H1 (cell line): ENCODE measurements around the gene PCID2. TPM values are rescaled to one million over a fixed set of nuclear protein-coding genes. Genes with fewer than 3 reads are reported as not detected.

Experiments used
- CTCF ChIA-PET: fragments of 300-600 bp; sonication (Branson Sonifier 250); formaldehyde crosslinking; loops from one replicate; lab custom pipeline; 2021; ENCODE audit not compliant: partially characterized antibody; lab: Charles Lee
- POLR2A ChIA-PET: fragments of 300-600 bp; sonication (Branson Sonifier 250); formaldehyde crosslinking; loops from one replicate; lab custom pipeline; 2021; ENCODE audit warnings: inconsistent platforms; ENCODE audit not compliant: partially characterized antibody; lab: Charles Lee
- DNase-seq, 2 experiments: peaks; one replicate each; pipeline versions ENCODE4 v3.0.0 to v3.0.0-alpha.2; 2010 to 2022; ENCODE audit warnings: low spot score in 2 of 2, low read depth in 1 of 2, mixed read lengths in 1 of 2
- FAIRE-seq: peaks from 2 replicates; lab custom pipeline; 2011; peaks lifted over from hg19 to GRCh38; lab: Jason Lieb, UNC
- H2AFZ ChIP-seq: 2 replicates; pipeline ENCODE4 v1.8.1; 2012; ENCODE audit warnings: low read length, inconsistent platforms
- H2AK5ac ChIP-seq: 2 replicates; pipeline ENCODE4 v1.6.1; 2013; ENCODE audit warnings: low read depth, low read length
- H2BK120ac ChIP-seq: replicated peaks from 2 replicates; pipeline ENCODE3; 2013; ENCODE audit warnings: low read depth, low read length, inconsistent platforms
- H2BK12ac ChIP-seq: 2 replicates; pipeline ENCODE4 v1.6.1; 2013; ENCODE audit warnings: low read depth, low read length
- H2BK15ac ChIP-seq: 2 replicates; pipeline ENCODE4 v1.6.1; 2013; ENCODE audit warnings: low read length
- H2BK20ac ChIP-seq: 2 replicates; pipeline ENCODE4 v1.6.1; 2013; ENCODE audit warnings: low read length
- H2BK5ac ChIP-seq: 2 replicates; pipeline ENCODE4 v1.6.1; 2013; ENCODE audit warnings: low read depth, low read length
- H3K14ac ChIP-seq: 2 replicates; pipeline ENCODE4 v1.6.1; 2013; ENCODE audit warnings: inconsistent platforms; ENCODE audit not compliant: insufficient read length
- H3K18ac ChIP-seq: 2 replicates; pipeline ENCODE4 v1.6.1; 2013; ENCODE audit warnings: low read length; ENCODE audit errors: extremely low read depth
- H3K23ac ChIP-seq: 2 replicates; pipeline ENCODE4 v1.6.1; 2013; ENCODE audit warnings: inconsistent platforms; ENCODE audit not compliant: insufficient read length
- H3K23me2 ChIP-seq: 2 replicates; pipeline ENCODE4 v1.6.1; 2013; ENCODE audit warnings: low read depth, low read length
- H3K27ac ChIP-seq: 2 replicates; pipeline ENCODE4 v1.6.1; 2011; ENCODE audit warnings: low read depth, low read length, inconsistent platforms
- H3K27me3 ChIP-seq, 4 experiments: replicated peaks in 1 of 4; 1 replicate in 1 of 4; 2 replicates in 3 of 4; pipeline versions ENCODE4 v1.6.1 to v1.8.1; 2011 to 2013; ENCODE audit warnings: low read length in 3 of 4, mild to moderate bottlenecking in 3 of 4, inconsistent platforms in 2 of 4, mixed read lengths in 2 of 4, moderate library complexity in 1 of 4; ENCODE audit not compliant: control insufficient read depth in 3 of 4, insufficient read depth in 3 of 4; ENCODE audit errors: extremely low read depth in 1 of 4
- H3K36me3 ChIP-seq, 4 experiments: 2 replicates each; pipeline versions ENCODE4 v1.6.1 to v1.8.1; 2011 to 2013; ENCODE audit warnings: mild to moderate bottlenecking in 4 of 4, low read length in 3 of 4, moderate library complexity in 2 of 4, control low read depth in 1 of 4, inconsistent platforms in 1 of 4; ENCODE audit not compliant: insufficient read depth in 4 of 4, control insufficient read depth in 2 of 4
- H3K4ac ChIP-seq: replicated peaks from 2 replicates; pipeline ENCODE3; 2013; ENCODE audit warnings: low read length, low read depth, mixed read lengths, inconsistent platforms; ENCODE audit not compliant: insufficient read length
- H3K4me1 ChIP-seq, 4 experiments: replicated peaks in 1 of 4; 1 replicate in 1 of 4; 2 replicates in 3 of 4; pipeline versions ENCODE4 v1.6.1 to v1.8.1; 2011 to 2013; ENCODE audit warnings: low read length in 3 of 4, inconsistent platforms in 2 of 4, mixed read lengths in 1 of 4; ENCODE audit not compliant: insufficient read depth in 4 of 4, control insufficient read depth in 3 of 4
- H3K4me2 ChIP-seq, 2 experiments: 2 replicates each; pipeline versions ENCODE4 v1.6.1 to v1.8.1; 2011 to 2013; ENCODE audit warnings: low read depth in 2 of 2, low read length in 2 of 2, control low read depth in 1 of 2, inconsistent platforms in 1 of 2, mild to moderate bottlenecking in 1 of 2; ENCODE audit not compliant: insufficient read depth in 1 of 2
- H3K4me3 ChIP-seq, 4 experiments: fragments of 200-600, 300-600 bp in 1 of 4; sonication (generic), shearing (Covaris generic), sonication (Bioruptor Twin) in 1 of 4; 2 replicates each; pipeline versions ENCODE4 v1.5.1 to v1.8.1; 2011 to 2016; ENCODE audit warnings: low read length in 4 of 4, low read depth in 3 of 4, control low read depth in 2 of 4, inconsistent platforms in 2 of 4, mild to moderate bottlenecking in 2 of 4, mixed read lengths in 1 of 4, moderate library complexity in 1 of 4; ENCODE audit not compliant: insufficient read depth in 2 of 4; ENCODE audit errors: extremely low read depth in 1 of 4
- H3K56ac ChIP-seq: replicated peaks from 2 replicates; pipeline ENCODE3; 2013; ENCODE audit warnings: low read depth, mild to moderate bottlenecking, mixed read lengths, low read length, inconsistent platforms; ENCODE audit not compliant: insufficient read length
- H3K79me1 ChIP-seq: 2 replicates; pipeline ENCODE4 v1.6.1; 2013; ENCODE audit warnings: low read depth, low read length, control low read depth
- H3K79me2 ChIP-seq, 2 experiments: 2 replicates each; pipeline versions ENCODE4 v1.6.1 to v1.8.1; 2012 to 2013; ENCODE audit warnings: low read length in 2 of 2, mild to moderate bottlenecking in 2 of 2, inconsistent platforms in 1 of 2; ENCODE audit not compliant: insufficient read depth in 2 of 2, control insufficient read depth in 1 of 2
- H3K9ac ChIP-seq, 4 experiments: replicated peaks in 1 of 4; 1 replicate in 1 of 4; 2 replicates in 3 of 4; pipeline versions ENCODE4 v1.6.1 to v1.8.1; 2011 to 2013; ENCODE audit warnings: low read depth in 3 of 4, low read length in 3 of 4, control low read depth in 2 of 4, mild to moderate bottlenecking in 2 of 4, moderate library complexity in 2 of 4, inconsistent platforms in 1 of 4; ENCODE audit errors: extremely low read depth in 1 of 4
- H3K9me3 ChIP-seq, 2 experiments: 2 replicates each; pipeline versions ENCODE4 v1.6.1 to v1.8.1; 2012 to 2013; ENCODE audit warnings: mild to moderate bottlenecking in 2 of 2, moderate library complexity in 2 of 2, control low read depth in 1 of 2, inconsistent platforms in 1 of 2, low read depth in 1 of 2, low read length in 1 of 2, mixed read lengths in 1 of 2; ENCODE audit not compliant: insufficient read depth in 2 of 2
- H4K20me1 ChIP-seq, 2 experiments: replicated peaks in 1 of 2; 2 replicates each; pipeline versions ENCODE3 to v1.8.1; 2011 to 2013; ENCODE audit warnings: inconsistent platforms in 2 of 2, low read length in 2 of 2, mild to moderate bottlenecking in 1 of 2; ENCODE audit not compliant: insufficient read depth in 2 of 2, control insufficient read depth in 1 of 2
- H4K5ac ChIP-seq: 2 replicates; pipeline ENCODE4 v1.6.1; 2013; ENCODE audit warnings: low read length, low read depth, mixed read lengths, inconsistent platforms; ENCODE audit not compliant: insufficient read length
- H4K8ac ChIP-seq: 2 replicates; pipeline ENCODE4 v1.8.0; 2013; ENCODE audit warnings: mild to moderate bottlenecking, moderate library complexity, low read length, inconsistent platforms; ENCODE audit not compliant: insufficient read depth; ENCODE audit errors: extremely low read depth
- H4K91ac ChIP-seq: replicated peaks from 2 replicates; pipeline ENCODE3; 2013; ENCODE audit warnings: low read length, mixed read lengths, inconsistent platforms; ENCODE audit not compliant: insufficient read length
- BACH1 ChIP-seq: IDR thresholded peaks from 2 replicates; pipeline ENCODE4 v1.6.1; 2012; ENCODE audit warnings: low read length, improper control_type of control experiment
- BCL11A ChIP-seq, 2 experiments: IDR thresholded peaks; one replicate each; pipeline ENCODE4 v1.6.1; 2011; ENCODE audit warnings: low read depth in 2 of 2, low read length in 2 of 2, mild to moderate bottlenecking in 2 of 2
- CBX5 ChIP-seq: fragments of 300-800, 300-1000 bp; sonication (generic); IDR thresholded peaks from 2 replicates; pipeline ENCODE4 v1.7.1; 2016; ENCODE audit warnings: antibody characterized with exemption, low read length, low read depth
- NRF1 ChIP-seq: IDR thresholded peaks from 2 replicates; pipeline ENCODE4 v1.6.1; 2011; ENCODE audit warnings: mild to moderate bottlenecking, low read depth, low read length, improper control_type of control experiment
- RNF2 ChIP-seq: fragments of 200-900, 300-1000 bp; sonication (generic); IDR thresholded peaks from 2 replicates; pipeline ENCODE4 v1.7.1; 2016; ENCODE audit warnings: borderline replicate concordance, low read depth, mild to moderate bottlenecking, antibody characterized with exemption, low read length; ENCODE audit not compliant: poor library complexity, severe bottlenecking; ENCODE audit errors: missing control alignments
- SIRT6 ChIP-seq: IDR thresholded peaks from one replicate; pipeline ENCODE4 v1.7.1; 2012; ENCODE audit warnings: low read length, inconsistent platforms
- SIX5 ChIP-seq: IDR thresholded peaks from 2 replicates; pipeline ENCODE4 v1.6.1; 2011; ENCODE audit warnings: mild to moderate bottlenecking, low read depth, low read length
- SP1 ChIP-seq: IDR thresholded peaks from 2 replicates; pipeline ENCODE4 v1.6.1; 2011; ENCODE audit warnings: low read depth, low read length
- SP2 ChIP-seq: IDR thresholded peaks from 2 replicates; pipeline ENCODE4 v1.6.1; 2012; ENCODE audit warnings: mild to moderate bottlenecking, low read length, inconsistent platforms
- TAF1 ChIP-seq: IDR thresholded peaks from 2 replicates; pipeline ENCODE4 v1.6.1; 2011; ENCODE audit warnings: mild to moderate bottlenecking, low read depth, low read length
- TCF12 ChIP-seq: IDR thresholded peaks from 2 replicates; pipeline ENCODE4 v1.6.1; 2011; ENCODE audit warnings: low read depth, mild to moderate bottlenecking, low read length
- WGBS, 2 experiments: shearing (Covaris generic) in 1 of 2; methylation state at CpG; one replicate each; pipeline versions ENCODE4 v1.1.6 to v1.1.7; 2013 to 2015; ENCODE audit warnings: low lambda C conversion rate in 2 of 2, mixed read lengths in 2 of 2, inconsistent platforms in 1 of 2, low coverage in 1 of 2, missing lambda C conversion rate in 1 of 2; ENCODE audit not compliant: insufficient replicate concordance in 2 of 2, insufficient coverage in 1 of 2, insufficient read length in 1 of 2; ENCODE audit errors: extremely low coverage in 1 of 2, missing lambda C conversion rate in 1 of 2; 5-methylcytosine and 5-hydroxymethylcytosine counted together
- polyA plus RNA-seq, 7 experiments: library from polyadenylated mRNA; depleted of rRNA in 3 of 7; stranded (reverse) in 5 of 7; unstranded in 2 of 7; fragments of >200 nt in 5 of 7; fragments of 200-250 nt in 2 of 7; gene quantifications; 1 replicate in 5 of 7; 2 replicates in 1 of 7; 4 replicates in 1 of 7; pipeline versions ENCODE4 v1.2.1 to v1.2.3, GENCODE V29; 2011 to 2013; ENCODE audit warnings: missing spikeins in 2 of 7, mixed read lengths in 2 of 7
- total RNA-seq: library from RNA; stranded (reverse); fragmentation: NEBNext Ultra II Directional; extraction: Animal tissue kit (Norgen Biotek cat#: 25700); gene quantifications from 2 replicates; pipeline ENCODE4 v1.2.1, GENCODE V29; 2021

The PCID2 gene
- total and polyA plus RNA-seq, 2 of the 8 experiments (the other 6 are each of a cell fraction or from before 2014, with no cell fraction given): 72.4 to 72.8 TPM

DNA sequence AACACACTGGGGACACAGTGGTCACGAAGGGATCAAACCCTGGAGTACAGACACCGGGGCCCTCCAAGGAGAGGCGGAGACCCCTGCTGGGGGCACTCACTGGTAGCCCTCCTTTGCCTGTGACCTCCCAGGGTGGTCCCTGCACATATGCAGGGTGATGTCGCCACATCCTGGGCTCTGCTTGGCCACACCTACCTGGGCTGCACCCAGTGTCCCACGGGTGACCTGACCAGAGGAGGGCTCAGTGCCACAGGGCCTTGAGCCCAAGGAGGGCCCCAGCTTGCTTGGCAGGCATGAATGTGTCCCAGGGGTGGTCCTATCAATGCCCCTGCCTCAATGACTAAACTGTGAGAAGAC is 4.1 kb downstream of the PCID2 start:
- H3K23ac ChIP-seq: no peak overlapping the region
- peaks cover 27% of the 10 kb centered on the region for H3K79me1 ChIP-seq
- peaks cover 5% of the 10 kb centered on the region for H3K23me2 ChIP-seq
- DNase-seq (no peak), FAIRE-seq (no peak)
- no peak overlapping the region for H3K14ac ChIP-seq
- no peak overlapping the region for H2BK15ac ChIP-seq
- peaks cover 8 to 36% of the 10 kb centered on the region in 2 experiments for H4K20me1 ChIP-seq
- H2BK120ac ChIP-seq: no peak overlapping the region
- peaks cover 4 to 18% (median 11%) of the 10 kb centered on the region in 4 experiments; a peak in 7 of 8 replicates for H3K36me3 ChIP-seq
- ChIA-PET CTCF (no interaction called here), POLR2A (interaction anchor here (1.2 to 2.2 kb wide), 3 partner anchors 8 to 43 kb away, joined by 3 to 8 read pairs (median 5); no protein-coding TSS in a partner anchor)
- no peak overlapping the region for H3K27ac ChIP-seq
- no peak overlapping the region for H3K4ac ChIP-seq
- H4K8ac ChIP-seq: no peak overlapping the region
- no peak overlapping the region for H2BK20ac ChIP-seq
- no peak overlapping the region for H3K56ac ChIP-seq
- peaks cover 36 to 89% of the 10 kb centered on the region in 2 experiments for H3K79me2 ChIP-seq
- no peak overlapping the region for H3K4me3 ChIP-seq
- no peak for TF ChIP-seq TCF12
- no peak for TF ChIP-seq RNF2
- no peak for TF ChIP-seq BCL11A (IDR thresholded peaks at IDR 0.05; ENCODE audit: low read depth in 2 of 2, low read length in 2 of 2)
- TF ChIP-seq SP1: no peak
- TF ChIP-seq TAF1: no peak
- no peak for TF ChIP-seq SP2
- TF ChIP-seq CBX5: no peak
- TF ChIP-seq NRF1: no peak
- no peak for TF ChIP-seq BACH1
- TF ChIP-seq SIX5: no peak
- TF ChIP-seq SIRT6: no peak
- no peaks in the 10 kb centered on the region for H3K9me3 ChIP-seq
- no peak overlapping the region for H3K9ac ChIP-seq
- H3K4me2 ChIP-seq: no peak overlapping the region
- no peaks in the 10 kb centered on the region for H3K27me3 ChIP-seq
- H4K5ac ChIP-seq: no peak overlapping the region
- no peak overlapping the region for H4K91ac ChIP-seq
- H2BK12ac ChIP-seq: no peak overlapping the region; the same call in 1 of the 2 replicates
- H2AK5ac ChIP-seq: no peak overlapping the region
- peaks cover 0 to 4% (median 2%) of the 10 kb centered on the region in 4 experiments; a peak in 4 of 7 replicates for H3K4me1 ChIP-seq
- no peak overlapping the region for H3K18ac ChIP-seq
- no peak overlapping the region for H2AFZ ChIP-seq
- 97% methylated on average over 5 of the region's 5 CpGs; no CpG with 5 or more reads in 1 of the 2 experiments for WGBS, 2 experiments
- no peak overlapping the region for H2BK5ac ChIP-seq
